GM19372 (cell line): Measurements from ENCODE around the gene TBC1D24.

ENCODE experiments used
- ATAC-seq: cut with Tn5 transposase; IDR thresholded peaks from one replicate; pipeline ENCODE4 v1.9.1; 2021; ENCODE audit warnings: mild to moderate bottlenecking, low read depth, moderate library complexity; ENCODE audit not compliant: unreplicated experiment

The TBC1D24 gene

DNA sequence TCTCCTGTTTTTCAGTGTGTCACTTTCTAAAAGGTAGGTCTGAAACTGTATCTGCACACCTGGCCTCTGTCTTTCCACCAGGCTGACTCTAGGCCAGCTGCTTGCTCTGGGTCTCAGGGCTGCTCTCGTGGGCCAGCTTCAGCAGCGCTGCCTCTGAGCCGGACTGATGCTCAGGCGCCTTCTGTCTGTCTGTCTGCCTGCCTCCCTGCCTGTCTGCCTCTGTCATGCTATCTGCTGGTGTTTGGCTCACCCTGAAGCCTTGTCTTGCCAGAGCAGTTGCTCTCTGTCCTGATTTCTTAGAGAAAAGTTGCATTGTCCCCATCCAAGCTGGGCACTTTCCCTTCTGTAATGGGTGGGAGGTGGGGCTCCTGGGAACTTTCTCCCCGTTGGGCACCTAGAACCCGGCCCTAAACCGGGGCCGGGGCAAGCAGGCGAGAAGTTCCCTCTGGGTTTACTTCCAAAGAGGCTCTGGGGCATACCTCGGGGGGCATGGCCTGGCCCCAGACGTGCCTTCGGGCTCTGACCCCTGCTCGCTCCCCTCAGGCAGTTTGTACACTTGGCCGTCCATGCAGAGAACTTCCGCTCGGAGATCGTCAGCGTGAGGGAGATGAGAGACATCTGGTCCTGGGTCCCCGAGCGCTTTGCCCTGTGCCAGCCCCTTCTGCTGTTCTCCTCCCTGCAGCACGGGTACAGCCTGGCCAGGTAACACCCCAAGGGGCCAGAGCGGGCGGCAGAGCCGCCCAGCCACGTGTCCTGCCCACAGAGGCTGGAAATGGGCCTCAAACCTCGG is 23.0 kb downstream of the TBC1D24 start:
- ATAC-seq: no peak

DNA sequence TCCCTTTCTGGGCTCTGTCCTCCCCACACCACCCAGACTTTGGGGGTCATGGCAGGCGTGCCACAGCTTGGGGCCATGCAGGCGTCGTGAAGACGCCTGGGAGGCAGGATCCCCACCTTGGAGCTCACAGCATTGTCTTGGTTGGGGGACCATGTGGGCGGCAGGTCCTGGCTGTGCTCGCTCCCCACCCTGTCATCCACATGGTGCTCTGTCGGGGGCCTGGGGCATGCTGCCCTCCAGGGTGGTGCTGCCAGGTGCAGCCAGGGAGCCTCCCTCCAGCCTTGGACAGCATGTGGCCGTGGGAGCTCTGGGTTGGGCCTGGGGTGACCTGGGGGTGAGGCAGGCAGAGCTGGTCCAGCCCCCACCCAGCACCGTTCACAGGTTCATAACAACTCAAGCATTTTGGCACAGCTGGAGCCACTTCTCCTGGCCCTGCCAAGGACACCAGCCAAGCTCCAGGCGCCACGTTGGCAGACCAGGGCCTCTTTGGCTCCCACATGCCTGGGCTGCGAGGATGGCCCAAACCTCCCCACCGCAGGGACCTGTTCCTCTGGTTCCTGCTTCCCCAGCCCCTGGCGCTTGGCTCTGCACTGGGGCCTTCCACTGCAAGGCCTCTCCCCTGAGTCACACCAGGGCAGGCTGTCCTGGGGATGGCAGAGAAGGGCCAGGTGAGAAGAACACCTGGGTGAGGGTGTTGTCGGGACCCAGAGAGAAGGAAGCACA is 23.8 kb downstream of the TBC1D24 start:
- no peak for ATAC-seq

DNA sequence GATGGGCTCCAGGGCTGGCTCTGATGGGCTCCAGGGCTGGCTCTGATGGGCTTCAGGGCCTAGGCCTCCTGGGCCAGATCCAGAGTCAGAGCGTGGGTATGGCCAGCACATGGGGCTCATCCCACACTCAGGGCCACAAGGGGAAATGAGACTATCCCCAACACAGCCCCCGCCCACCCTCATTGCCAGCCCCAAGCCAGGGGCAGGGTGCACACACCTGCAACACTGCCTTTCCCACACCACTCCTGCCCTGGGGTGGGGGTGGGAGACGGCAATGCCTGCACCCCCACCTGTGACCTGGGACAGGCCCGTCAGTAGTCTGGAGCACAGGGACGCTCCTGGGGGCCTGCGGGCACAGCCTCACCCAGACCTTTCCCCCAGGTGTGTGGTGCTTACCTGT is 24.5 kb downstream of the TBC1D24 start:
- ATAC-seq: no peak

DNA sequence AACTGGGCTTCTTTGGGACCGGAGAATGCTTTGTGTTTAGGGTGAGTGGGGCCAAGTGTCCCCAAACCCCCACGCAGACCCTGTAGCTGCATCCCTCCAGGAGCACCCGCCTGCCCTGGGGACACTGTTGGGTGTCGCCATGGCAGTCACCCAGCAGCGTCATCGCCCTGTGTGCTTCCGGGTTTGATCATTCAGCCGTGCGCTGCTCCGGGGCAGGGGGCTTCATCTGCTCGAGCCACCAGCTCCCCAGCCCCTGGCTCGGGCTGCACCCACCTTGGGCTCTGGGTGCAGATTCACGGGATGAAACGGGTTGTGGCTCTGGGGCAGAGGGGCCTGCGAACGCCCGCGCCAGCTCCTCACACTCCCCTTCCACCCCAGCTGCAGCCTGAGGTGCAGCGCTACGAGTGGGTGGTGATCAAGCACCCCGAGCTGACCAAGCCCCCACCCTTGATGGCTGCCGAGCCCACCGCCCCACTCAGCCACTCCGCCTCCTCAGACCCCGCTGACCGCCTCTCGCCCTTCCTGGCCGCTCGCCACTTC is 25.0 kb downstream of the TBC1D24 start:
- no peak for ATAC-seq

DNA sequence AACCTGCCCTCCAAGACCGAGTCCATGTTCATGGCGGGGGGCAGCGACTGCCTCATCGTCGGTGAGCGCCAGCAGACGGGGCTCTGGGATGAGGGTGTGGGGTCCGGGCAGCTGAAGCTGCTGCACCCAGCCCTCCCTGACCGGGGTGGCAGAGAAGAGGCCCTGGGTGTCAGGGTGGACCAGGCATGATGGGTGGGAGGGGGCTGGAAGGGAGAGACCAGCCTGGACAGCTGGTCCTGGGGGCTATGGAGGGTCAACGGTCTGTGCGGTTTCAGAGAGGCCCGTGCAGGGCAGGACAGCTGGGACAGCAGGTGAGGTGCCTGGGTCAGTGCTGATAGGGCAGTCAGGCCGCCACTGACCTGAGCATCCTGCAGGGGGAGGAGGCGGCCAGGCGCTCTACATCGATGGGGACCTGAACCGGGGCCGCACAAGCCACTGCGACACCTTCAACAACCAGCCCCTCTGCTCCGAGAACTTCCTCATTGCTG is 25.5 kb downstream of the TBC1D24 start:
- ATAC-seq: no peak

DNA sequence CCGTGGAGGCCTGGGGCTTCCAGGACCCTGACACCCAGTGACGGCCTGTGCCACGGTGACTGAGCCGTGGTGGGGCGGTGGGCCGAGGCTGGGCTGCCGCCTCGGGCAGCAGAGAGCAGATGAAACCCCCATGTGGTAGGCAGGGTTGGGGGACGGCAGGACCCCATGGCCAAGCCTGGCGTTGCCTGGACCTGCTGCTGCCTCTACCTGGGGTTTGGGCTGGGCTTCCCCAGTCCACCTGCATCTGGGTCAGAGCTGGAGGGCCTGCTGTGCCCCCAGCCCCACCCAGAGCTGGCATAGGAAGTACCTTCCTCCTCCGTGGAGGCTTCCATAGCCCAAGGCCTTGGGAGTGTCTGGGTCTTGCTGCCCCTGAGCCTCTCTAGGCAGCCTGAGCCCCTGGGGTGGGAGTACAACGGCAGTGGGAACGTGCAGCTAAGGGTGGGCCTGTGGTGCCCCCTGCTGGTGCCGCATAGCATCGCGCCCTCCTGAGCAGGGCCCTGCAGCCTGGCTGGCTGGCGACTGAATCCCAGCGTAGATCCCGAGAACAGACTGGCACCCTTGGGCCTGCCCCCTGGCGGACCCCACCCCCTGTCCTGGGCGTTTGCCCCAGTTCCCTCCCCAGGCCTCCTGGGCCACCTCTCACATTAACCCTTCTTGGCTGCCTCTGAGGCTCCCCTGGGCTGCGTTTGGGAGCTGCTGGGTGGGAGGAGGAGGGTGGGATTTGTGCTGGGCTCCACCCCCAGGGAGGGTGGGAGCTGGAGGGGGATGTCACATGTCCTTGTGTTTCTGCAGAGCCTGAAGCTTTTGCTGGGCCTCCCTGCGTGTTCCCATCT is 26.2 kb downstream of the TBC1D24 start:
- no peak for ATAC-seq

DNA sequence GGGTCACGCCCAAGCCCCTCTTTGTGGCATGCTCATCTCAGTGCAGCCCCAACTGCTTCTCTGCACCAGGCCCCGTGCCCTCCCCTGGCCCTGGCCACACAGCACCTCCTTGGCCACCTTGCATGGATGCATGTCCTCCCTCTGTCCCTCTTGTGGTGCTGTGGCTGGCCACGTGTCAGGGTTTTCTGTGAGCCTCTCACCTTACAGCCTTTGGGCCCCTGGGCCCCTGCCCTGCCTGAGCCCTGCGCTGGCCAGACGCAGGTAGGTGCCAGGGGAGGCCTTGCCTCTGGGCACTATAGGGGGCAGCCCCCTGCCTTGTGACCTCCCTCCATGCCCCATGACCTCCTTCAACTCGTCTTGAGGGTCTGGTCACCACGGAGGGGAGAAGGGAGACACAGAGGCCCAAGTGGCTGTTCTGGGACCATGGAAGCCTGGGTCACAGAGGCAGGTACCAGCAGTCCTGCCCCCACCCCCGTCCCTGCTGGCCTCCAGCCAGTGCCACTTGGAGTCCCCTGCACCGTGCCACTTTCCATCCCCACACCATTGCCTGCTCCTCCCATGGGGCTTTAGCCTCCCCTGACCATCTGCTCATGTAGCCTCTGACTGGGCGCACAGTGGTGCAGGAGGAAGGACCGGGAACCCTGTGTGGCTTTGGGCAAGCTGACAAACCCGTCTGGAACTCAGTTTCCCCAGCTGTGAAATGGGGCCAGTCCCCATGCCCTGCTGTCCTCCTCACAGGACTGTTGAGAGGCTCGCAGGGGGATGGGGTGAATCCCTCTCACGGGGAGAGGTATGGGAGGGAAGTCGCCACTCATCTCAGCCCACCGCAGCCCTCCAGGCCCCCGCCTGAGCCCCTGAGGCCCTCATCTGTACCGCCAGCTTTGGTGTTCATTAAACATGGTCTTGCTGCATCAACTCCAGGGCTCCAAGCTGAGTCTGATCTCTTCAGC is 27.3 kb downstream of the TBC1D24 start:
- no peak for ATAC-seq

DNA sequence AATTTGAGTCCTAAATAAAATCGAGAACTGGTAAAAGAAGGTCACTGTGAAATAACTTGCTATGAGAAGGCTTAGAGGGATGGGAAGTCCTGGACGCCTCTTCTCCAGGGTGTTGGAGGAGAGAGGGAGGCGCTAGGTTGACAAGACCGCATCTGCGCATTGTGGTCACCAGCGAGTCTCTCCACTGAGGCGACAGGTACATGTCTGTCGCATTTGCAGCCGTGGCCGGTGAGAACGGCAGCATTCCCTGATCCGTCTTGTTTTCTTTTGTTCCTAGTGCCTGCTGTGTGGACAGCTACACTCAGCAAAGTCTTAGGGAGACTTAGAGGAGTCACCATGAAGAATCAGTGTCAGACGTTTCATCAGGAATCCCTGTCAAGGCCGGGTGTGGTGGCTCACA is 30.8 kb downstream of the TBC1D24 start:
- no peak for ATAC-seq

DNA sequence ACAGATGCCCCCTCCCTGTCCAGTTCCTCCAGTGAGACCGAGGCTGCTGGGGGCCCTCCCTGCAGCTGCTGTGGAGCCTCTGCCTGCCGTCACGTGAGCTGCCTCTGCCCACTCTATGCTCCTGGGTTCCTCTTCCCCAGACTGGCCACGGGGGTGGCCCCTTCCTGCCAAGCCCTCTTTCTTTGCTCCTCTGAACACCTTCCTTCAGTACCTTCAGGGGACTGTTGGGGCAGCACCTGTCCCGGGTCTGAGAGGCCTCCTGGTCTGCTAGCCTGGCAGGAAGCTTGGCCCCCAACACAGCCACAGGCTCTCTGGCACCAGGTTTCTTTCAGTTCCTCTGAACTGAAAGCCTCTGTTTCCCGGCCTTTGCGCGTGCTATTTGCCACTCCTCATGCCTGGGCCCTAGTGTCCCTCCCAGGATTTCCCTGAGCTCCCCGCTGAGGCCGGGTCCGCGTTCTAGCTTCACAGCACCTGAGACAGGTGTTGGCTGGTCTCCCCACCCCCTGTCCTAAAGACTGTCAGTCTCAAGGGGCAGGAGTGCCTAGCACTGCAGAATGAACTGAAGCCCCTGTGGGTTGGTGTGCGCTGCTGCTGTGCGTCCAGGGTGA is 32.2 kb downstream of the TBC1D24 start:
- no peak for ATAC-seq

DNA sequence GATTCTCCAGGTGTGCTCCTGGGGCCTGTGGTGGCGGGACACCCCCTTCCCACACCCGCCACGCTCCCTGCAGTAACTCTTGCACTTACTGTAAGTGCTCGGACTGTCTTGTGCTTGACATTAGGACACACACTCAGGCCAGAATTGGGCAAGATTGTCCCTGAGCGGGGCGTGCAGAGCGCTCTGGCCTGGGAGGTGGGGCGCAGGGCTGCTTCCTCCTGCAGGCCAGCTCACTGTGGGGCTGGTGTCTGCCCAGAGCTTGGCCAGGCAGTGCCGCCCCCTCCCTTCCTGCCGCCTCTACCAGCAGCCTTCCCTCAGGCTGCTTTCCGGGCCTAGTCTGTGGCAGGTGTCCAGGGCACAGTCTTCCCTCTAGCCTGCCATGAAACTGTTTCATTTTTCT is 32.7 kb downstream of the TBC1D24 start:
- ATAC-seq: no peak

DNA sequence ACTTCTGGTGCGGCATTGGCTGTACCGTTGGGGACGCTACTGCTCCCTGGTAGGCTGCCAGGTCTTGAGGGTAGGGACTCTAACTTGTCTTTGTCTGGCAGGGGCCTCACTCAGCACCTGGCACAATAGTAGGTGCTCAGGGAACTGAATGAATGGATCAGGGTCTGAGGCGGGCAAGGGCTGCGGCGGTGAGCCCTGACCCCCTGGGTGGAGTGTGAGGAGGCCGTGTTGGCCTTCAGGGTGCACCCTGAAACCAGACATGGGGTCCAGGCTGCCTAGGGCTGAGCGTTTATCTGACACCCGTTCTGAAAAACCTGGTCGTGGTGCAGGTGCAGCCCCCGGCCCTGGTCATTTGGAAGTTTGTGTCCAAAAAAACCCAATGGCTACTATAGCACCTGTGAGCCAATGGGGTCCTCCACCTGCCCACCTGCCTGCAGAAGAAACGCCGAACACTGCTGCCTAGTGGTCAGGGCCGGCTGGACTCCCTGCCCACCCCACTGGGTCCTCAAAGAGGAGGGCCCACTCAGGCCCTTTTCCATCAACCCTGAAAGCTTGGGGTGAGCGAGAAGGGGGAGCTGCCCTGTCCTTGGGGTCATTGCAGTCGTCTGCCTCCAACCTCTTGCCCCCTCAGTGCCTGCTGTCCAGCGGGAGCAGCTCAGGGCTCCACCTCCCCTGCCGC is 33.9 kb downstream of the TBC1D24 start:
- no peak for ATAC-seq

DNA sequence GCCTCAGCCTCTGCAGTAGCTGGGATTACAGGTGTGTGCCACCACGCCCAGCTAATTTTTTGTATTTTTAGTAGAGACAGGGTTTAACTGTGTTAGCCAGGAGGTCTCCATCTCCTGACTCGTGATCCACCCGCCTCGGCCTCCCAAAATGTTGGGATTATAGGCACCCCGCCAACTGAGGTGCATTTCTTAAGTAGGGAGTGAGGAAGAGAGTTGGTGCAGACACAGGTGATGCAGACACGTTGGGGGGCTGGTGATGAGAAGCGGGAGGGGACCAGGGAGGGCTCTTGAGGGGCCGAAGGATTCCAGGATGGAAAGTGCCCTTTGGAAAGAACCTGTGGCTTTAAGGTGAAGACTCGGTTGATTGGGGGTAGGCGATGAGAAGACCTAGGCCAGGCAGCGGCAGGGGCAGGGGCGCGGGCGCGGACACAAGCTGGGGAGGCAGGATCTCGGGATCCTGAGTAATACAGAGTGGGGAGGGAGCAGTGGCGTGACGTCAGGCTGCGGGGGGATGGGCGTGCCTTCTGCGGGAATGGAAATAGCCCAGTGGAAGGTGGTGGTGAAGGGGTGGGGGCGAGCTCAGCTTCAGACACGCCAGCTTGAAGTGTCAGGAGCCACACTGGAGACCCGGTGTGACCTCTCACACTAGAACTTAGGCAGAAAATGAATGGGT is 36.3 kb downstream of the TBC1D24 start:
- no peak for ATAC-seq

DNA sequence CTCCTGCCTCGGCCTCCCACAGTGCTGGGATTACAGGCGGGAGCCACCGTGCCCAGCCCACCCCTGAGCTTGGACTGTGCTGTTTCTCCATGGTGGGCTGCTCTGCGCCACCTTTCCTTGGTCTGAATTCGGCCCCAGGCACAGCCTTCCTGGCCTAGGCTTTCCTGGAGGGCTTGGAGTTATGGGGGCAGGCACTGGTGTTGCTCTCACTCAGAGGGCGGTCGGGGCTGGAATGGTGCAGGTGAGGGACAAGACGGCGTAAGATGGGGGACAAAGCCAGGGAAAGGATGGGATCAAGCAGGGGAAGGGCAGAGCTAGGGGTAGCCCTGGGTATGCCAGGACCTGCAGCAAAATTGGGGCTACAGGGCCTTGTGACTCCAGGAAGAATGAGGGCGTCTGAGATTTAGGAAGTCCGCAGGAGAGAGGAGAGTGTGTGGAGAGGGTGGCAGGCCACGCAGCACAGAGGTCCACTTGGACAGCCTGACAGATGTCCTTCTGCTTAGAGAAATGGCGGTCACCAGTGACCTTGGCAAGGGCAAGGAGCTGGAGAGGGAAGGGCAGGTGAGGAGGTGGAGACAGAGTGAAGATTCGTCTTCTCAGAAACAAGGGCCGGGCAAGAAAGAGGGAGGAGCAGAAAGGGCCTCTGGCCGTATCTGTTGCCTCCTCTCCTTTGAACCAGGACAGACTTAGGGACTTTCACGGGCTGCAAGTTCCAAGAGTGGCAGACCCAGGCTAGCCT is 37.2 kb downstream of the TBC1D24 start:
- no peak for ATAC-seq

DNA sequence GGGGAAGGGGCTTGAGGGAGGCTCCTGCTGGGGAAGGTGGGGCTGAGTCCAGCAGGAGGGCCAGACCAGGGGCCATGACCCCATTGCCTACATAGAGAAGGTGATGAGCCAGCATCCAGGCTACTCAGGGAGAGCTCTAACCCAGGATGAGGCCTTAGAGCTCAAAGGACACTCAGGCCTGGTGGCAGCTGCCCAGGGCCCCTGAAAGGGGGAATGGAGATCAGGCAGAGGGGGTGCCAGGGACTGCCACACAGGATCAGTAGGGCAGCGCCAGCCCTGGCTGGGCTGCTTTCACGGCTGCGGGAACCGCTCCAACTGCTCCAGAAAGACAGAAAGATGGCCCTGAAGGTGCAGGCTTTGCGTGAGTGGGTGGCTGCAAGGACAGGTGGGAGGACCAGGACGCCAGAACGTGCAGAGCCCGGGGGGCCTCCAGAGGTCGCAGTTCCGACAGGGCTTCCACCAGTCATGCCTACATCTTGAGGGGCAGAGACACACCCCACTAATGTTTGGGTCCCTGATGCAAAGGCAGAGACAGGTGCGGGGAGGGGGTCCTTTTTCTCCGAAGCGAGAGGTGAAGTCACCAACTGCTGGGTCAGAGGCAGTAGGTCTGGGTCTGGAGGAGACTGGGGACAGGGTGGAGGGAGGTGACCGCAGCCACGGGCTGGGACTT is 37.9 kb downstream of the TBC1D24 start:
- ATAC-seq: no peak

DNA sequence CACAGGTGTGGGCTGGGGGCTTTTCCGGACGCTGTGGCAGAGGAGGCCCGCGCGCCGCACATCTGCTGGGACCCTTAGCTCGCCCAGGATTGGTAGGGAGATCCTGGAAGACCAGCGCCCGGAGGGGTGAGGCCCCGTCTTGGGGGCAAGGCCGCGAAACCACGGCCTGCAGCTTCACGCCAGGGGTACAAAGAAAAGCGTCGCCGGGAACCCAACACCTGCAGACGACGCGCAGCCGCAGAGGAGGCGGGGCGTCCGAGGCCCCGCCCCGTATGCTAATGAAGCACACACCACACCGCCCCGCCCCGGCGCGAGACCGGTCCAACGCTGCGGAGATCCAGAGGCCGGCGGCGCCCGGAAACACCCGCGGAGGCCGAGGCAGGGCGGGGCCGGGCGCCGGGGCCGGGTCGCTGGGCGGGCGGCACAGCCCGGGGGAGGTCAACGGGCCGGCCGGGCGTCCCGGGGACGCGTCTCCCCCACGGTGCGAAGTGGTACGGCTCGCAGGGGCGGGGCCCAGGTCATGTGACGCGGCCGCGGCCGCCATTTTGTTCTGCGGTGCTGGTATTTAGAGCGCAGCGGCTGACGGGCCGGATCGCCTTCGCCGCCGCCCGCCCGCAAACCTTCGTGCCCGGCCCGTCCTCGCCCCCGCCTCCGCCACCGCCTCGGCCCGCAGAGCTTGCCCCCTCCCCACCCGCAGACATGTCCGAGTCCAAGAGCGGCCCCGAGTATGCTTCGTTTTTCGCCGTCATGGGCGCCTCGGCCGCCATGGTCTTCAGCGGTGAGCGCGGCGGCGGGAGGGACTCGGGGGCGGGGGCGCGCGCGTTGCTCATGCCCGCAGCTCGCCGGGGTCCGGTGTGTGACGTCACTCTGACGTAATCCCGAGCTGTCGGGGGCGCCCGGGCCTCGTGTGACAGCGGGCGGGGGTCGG is 38.7 kb downstream of the TBC1D24 start, which contains the start of gene ATP6V0C:
Gene ATP6V0C (plus strand): TSS at position 548 of the 928 bp plus-strand sequence. CDS start 152 bp downstream, at position 700.
- ATAC-seq: peak; percentile 70
